ENCODE data around the gene TBC1D17. TPM values are rescaled to one million over a fixed set of nuclear protein-coding genes. Genes with fewer than 3 reads are reported as not detected.

TBC1D17 gene
- total and polyA plus RNA-seq, 2 of the 13 experiments (the other 11 are each of a cell fraction or from before 2014, with no cell fraction given): 9.7 to 16.9 TPM

GRCh38 chr19:49866933-49867782 lies 10.3 kb upstream of the TBC1D17 start, which contains the start of gene PNKP (continued):
- TF ChIP-seq PRDM4 (CRISPR knock-in tag; IDR thresholded peaks at IDR 0.05; ENCODE audit: borderline replicate concordance): no peak
- no peak for TF ChIP-seq SP1 (IDR thresholded peaks at IDR 0.05)
- TF ChIP-seq SP1 (CRISPR knock-in tag; IDR thresholded peaks at IDR 0.05): peak; percentile 87
- 0 out of 2 replicates have a peak, but pooled peaks have one; percentile 14 for TF ChIP-seq ZNF138 (CRISPR knock-in tag; IDR thresholded peaks at IDR 0.05; ENCODE audit: low read depth)
- no peak for TF ChIP-seq ZMYM3 (CRISPR knock-in tag; IDR thresholded peaks at IDR 0.05)
- no peak for TF ChIP-seq TFAP4 (IDR thresholded peaks at IDR 0.05; ENCODE audit: borderline replicate concordance, low read depth)
- TF ChIP-seq SNAPC2 (CRISPR knock-in tag; IDR thresholded peaks at IDR 0.05): no peak
- TF ChIP-seq KAT7 (CRISPR knock-in tag; IDR thresholded peaks at IDR 0.05; ENCODE audit: borderline replicate concordance): 0 out of 2 replicates have a peak, but pooled peaks have one; percentile 47
- 0 out of 2 replicates have a peak, but pooled peaks have one; percentile 82 for TF ChIP-seq SMYD3 (CRISPR knock-in tag; IDR thresholded peaks at IDR 0.05)
- TF ChIP-seq, protein P1, sequence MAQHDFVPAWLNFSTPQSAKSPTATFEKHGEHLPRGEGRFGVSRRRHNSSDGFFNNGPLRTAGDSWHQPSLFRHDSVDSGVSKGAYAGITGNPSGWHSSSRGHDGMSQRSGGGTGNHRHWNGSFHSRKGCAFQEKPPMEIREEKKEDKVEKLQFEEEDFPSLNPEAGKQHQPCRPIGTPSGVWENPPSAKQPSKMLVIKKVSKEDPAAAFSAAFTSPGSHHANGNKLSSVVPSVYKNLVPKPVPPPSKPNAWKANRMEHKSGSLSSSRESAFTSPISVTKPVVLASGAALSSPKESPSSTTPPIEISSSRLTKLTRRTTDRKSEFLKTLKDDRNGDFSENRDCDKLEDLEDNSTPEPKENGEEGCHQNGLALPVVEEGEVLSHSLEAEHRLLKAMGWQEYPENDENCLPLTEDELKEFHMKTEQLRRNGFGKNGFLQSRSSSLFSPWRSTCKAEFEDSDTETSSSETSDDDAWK (CRISPR knock-in tag; IDR thresholded peaks at IDR 0.05): no peak
- TF ChIP-seq ARHGAP35 (CRISPR knock-in tag; IDR thresholded peaks at IDR 0.05; ENCODE audit: borderline replicate concordance): peak; percentile 46; the same call in 1 of the 2 replicates
- TF ChIP-seq, protein P2, sequence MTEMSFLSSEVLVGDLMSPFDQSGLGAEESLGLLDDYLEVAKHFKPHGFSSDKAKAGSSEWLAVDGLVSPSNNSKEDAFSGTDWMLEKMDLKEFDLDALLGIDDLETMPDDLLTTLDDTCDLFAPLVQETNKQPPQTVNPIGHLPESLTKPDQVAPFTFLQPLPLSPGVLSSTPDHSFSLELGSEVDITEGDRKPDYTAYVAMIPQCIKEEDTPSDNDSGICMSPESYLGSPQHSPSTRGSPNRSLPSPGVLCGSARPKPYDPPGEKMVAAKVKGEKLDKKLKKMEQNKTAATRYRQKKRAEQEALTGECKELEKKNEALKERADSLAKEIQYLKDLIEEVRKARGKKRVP (CRISPR knock-in tag; IDR thresholded peaks at IDR 0.05): peak in 1 of 2 experiments; percentile 34; a peak in 1 of 4 replicates
- 0 out of 2 replicates have a peak, but pooled peaks have one; percentile 17 for TF ChIP-seq ZNF850 (CRISPR knock-in tag; conservative IDR thresholded peaks at IDR 0.05)
- TF ChIP-seq ZBTB20 (CRISPR knock-in tag; IDR thresholded peaks at IDR 0.05; ENCODE audit: borderline replicate concordance, low read depth): no peak
- no peak; the same call in 1 of the 2 replicates for TF ChIP-seq ZNF652 (CRISPR knock-in tag; IDR thresholded peaks at IDR 0.05; ENCODE audit: borderline replicate concordance, low read depth)
- TF ChIP-seq GLI4 (CRISPR knock-in tag; IDR thresholded peaks at IDR 0.05; ENCODE audit: borderline replicate concordance): peak; percentile 71; the same call in 1 of the 2 replicates
- TF ChIP-seq ZNF205 (CRISPR knock-in tag; IDR thresholded peaks at IDR 0.05): peak; percentile 21; the same call in 1 of the 2 replicates
- no peak for TF ChIP-seq U2AF1 (optimal IDR thresholded peaks at IDR 0.05; ENCODE audit: low read depth, low read length)
- TF ChIP-seq SCMH1 (CRISPR knock-in tag; IDR thresholded peaks at IDR 0.05; ENCODE audit: borderline replicate concordance): no peak
- TF ChIP-seq ARNT2 (CRISPR knock-in tag; IDR thresholded peaks at IDR 0.05; ENCODE audit: low read depth): peak; percentile 83; the same call in 1 of the 2 replicates
- TF ChIP-seq SAP130 (CRISPR knock-in tag; IDR thresholded peaks at IDR 0.05; ENCODE audit: low read depth): peak; percentile 97
